HG03571 (cell line): ENCODE results near the gene A2M.
"Not testable (repeated sequence)": the region's sequence is repeated elsewhere in the genome, so short reads cannot be mapped to it uniquely, and the experiment has no call there.

Experiments
- ATAC-seq: cut with Tn5 transposase; IDR thresholded peaks from one replicate; pipeline ENCODE4 v1.9.1; 2021; ENCODE audit not compliant: unreplicated experiment

Gene A2M

GRCh38 chr12:9115731-9116559 lies at the start of gene A2M:
A2M (minus strand) TSS chr12:9115919; CDS start chr12:9115849, 70 bp downstream.
- no peak for ATAC-seq

GRCh38 chr12:9163392-9163791 lies 47.7 kb upstream of the A2M start:
- ATAC-seq, result no peak

- no peak for ATAC-seq
These were observed 40.4 kb upstream of the A2M start for GRCh38 chr12:9156119-9156518.

- ATAC-seq, result no peak
These were observed 33.7 kb upstream of the A2M start for GRCh38 chr12:9149372-9149771.

- no peak for ATAC-seq
These were observed 33.2 kb upstream of the A2M start for GRCh38 chr12:9148926-9149325.

- ATAC-seq, result no peak
These were observed 31.7 kb upstream of the A2M start for GRCh38 chr12:9147461-9147860.

GRCh38 chr12:9144730-9145106 lies 29.0 kb upstream of the A2M start:
- ATAC-seq, result no peak

GRCh38 chr12:9143929-9144729 lies 28.4 kb upstream of the A2M start:
- ATAC-seq, result no peak

- no peak for ATAC-seq
These were observed 27.4 kb upstream of the A2M start for GRCh38 chr12:9143137-9143536.

GRCh38 chr12:9139588-9140290 lies 24.0 kb upstream of the A2M start:
- not testable (repeated sequence) for ATAC-seq

- no peak for ATAC-seq
These were observed 20.2 kb upstream of the A2M start for GRCh38 chr12:9135903-9136310.

GRCh38 chr12:9134981-9135628 lies 19.4 kb upstream of the A2M start:
- no peak for ATAC-seq

- no peak for ATAC-seq
These were observed 17.6 kb upstream of the A2M start for GRCh38 chr12:9133216-9133916.

GRCh38 chr12:9132008-9132535 lies 16.4 kb upstream of the A2M start:
- no peak for ATAC-seq

- no peak for ATAC-seq
These were observed 14.5 kb upstream of the A2M start for GRCh38 chr12:9130244-9130643.

- no peak for ATAC-seq
These were observed 12.4 kb upstream of the A2M start for GRCh38 chr12:9127936-9128663.

GRCh38 chr12:9127484-9127883 lies 11.8 kb upstream of the A2M start:
- no peak for ATAC-seq

GRCh38 chr12:9124383-9125031 lies 8.8 kb upstream of the A2M start:
- no peak for ATAC-seq

- ATAC-seq, result no peak
These were observed 8.2 kb upstream of the A2M start for GRCh38 chr12:9123781-9124382.
